Activated T-cell treated with anti-CD3 and anti-CD28 coated beads, Interleukin-2, amount 50 U/mL, for 4 hours (primary cell): ENCODE measurements around the gene PCDHGC4. TPM values are rescaled to one million over a fixed set of nuclear protein-coding genes. Genes with fewer than 3 reads are reported as not detected.

Source experiments
- ATAC-seq, 2 donors: fragments of 200-7000 bp; cut with Tn5 transposase; one replicate each; pipeline ENCODE4 v1.10.0; 2021
- DNase-seq: peaks from one replicate; pipeline ENCODE4 v3.0.0-alpha.2; 2020
- H3K27me3 Mint-ChIP-seq: one replicate; pipeline ENCODE4 v1.8.0; 2021; ENCODE audit warnings: low read depth, mixed read lengths
- H3K36me3 Mint-ChIP-seq: one replicate; pipeline ENCODE4 v1.8.0; 2022; ENCODE audit warnings: mixed read lengths; ENCODE audit not compliant: insufficient read depth
- H3K4me1 Mint-ChIP-seq: one replicate; pipeline ENCODE4 v1.8.0; 2021; ENCODE audit warnings: low read depth, mixed read lengths
- H3K4me3 Mint-ChIP-seq: one replicate; pipeline ENCODE4 v1.8.0; 2021; ENCODE audit warnings: mild to moderate bottlenecking, moderate library complexity, mixed read lengths
- H3K9me3 Mint-ChIP-seq: one replicate; pipeline ENCODE4 v1.8.0; 2021; ENCODE audit warnings: mixed read lengths
- total RNA-seq, 3 donors: library from RNA; stranded (reverse); gene quantifications; one replicate each; pipeline ENCODE4 v1.2.1, GENCODE V29; 2021

Gene PCDHGC4
- total RNA-seq, 3 donors from 2014 or later: not detected

- ATAC-seq (peak; percentile 32 to 55), DNase-seq (no peak)
- Mint-ChIP-seq H3K4me1 (peaks cover 41% of the 10 kb centered on the region), H3K4me3 (peak overlapping the region; percentile 83), H3K36me3 (peaks cover 24% of the 10 kb centered on the region), H3K9me3 (no peaks in the 10 kb centered on the region), H3K27me3 (no peaks in the 10 kb centered on the region)
Measured at GRCh38 chr5:141512911-141513626, 28.2 kb downstream of the PCDHGC4 start.

GRCh38 chr5:141513627-141514329, 28.9 kb downstream of the PCDHGC4 start:
- DNase-seq (peak; percentile 68), ATAC-seq (peak; percentile 69 to 74)
- Mint-ChIP-seq H3K36me3 (peaks cover 28% of the 10 kb centered on the region), H3K9me3 (no peaks in the 10 kb centered on the region), H3K4me1 (peaks cover 41% of the 10 kb centered on the region), H3K27me3 (no peaks in the 10 kb centered on the region), H3K4me3 (peak overlapping the region; percentile 83)

GRCh38 chr5:141514330-141515133, 29.7 kb downstream of the PCDHGC4 start:
- Mint-ChIP-seq H3K4me1 (peaks cover 38% of the 10 kb centered on the region), H3K9me3 (no peaks in the 10 kb centered on the region), H3K36me3 (peaks cover 35% of the 10 kb centered on the region), H3K27me3 (no peaks in the 10 kb centered on the region), H3K4me3 (peak overlapping the region; percentile 83)
- DNase-seq (no peak), ATAC-seq (peak; percentile 9 to 13)

- ATAC-seq (no peak), DNase-seq (no peak)
- H3K36me3 Mint-ChIP-seq: peaks cover 37% of the 10 kb centered on the region
- no peak overlapping the region for H3K4me3 Mint-ChIP-seq
- H3K27me3 Mint-ChIP-seq: no peaks in the 10 kb centered on the region
- H3K9me3 Mint-ChIP-seq: no peaks in the 10 kb centered on the region
- H3K4me1 Mint-ChIP-seq: peaks cover 38% of the 10 kb centered on the region
Measured at GRCh38 chr5:141515141-141515540, 30.3 kb downstream of the PCDHGC4 start.

GRCh38 chr5:141515946-141516671, 31.3 kb downstream of the PCDHGC4 start:
- no peaks in the 10 kb centered on the region for H3K27me3 Mint-ChIP-seq
- H3K9me3 Mint-ChIP-seq: no peaks in the 10 kb centered on the region
- peaks cover 43% of the 10 kb centered on the region for H3K36me3 Mint-ChIP-seq
- ATAC-seq (no peak), DNase-seq (no peak)
- no peak overlapping the region for H3K4me3 Mint-ChIP-seq
- H3K4me1 Mint-ChIP-seq: peaks cover 44% of the 10 kb centered on the region

- peaks cover 48% of the 10 kb centered on the region for H3K4me1 Mint-ChIP-seq
- peaks cover 46% of the 10 kb centered on the region for H3K36me3 Mint-ChIP-seq
- ATAC-seq (no peak), DNase-seq (no peak)
- no peaks in the 10 kb centered on the region for H3K27me3 Mint-ChIP-seq
- H3K9me3 Mint-ChIP-seq: no peaks in the 10 kb centered on the region
- H3K4me3 Mint-ChIP-seq: no peak overlapping the region
Measured at GRCh38 chr5:141516672-141517025, 31.8 kb downstream of the PCDHGC4 start.

GRCh38 chr5:141517312-141517711, 32.5 kb downstream of the PCDHGC4 start:
- H3K27me3 Mint-ChIP-seq: no peaks in the 10 kb centered on the region
- no peak for ATAC-seq
- no peaks in the 10 kb centered on the region for H3K9me3 Mint-ChIP-seq
- peaks cover 51% of the 10 kb centered on the region for H3K36me3 Mint-ChIP-seq
- H3K4me1 Mint-ChIP-seq: peaks cover 50% of the 10 kb centered on the region
- DNase-seq: no peak
- H3K4me3 Mint-ChIP-seq: no peak overlapping the region

- Mint-ChIP-seq H3K4me3 (no peak overlapping the region), H3K9me3 (no peaks in the 10 kb centered on the region), H3K27me3 (no peaks in the 10 kb centered on the region), H3K36me3 (peaks cover 52% of the 10 kb centered on the region), H3K4me1 (peaks cover 45% of the 10 kb centered on the region)
- no peak for ATAC-seq
- DNase-seq: no peak
Measured at GRCh38 chr5:141517880-141518617, 33.2 kb downstream of the PCDHGC4 start.

GRCh38 chr5:141518618-141519015, 33.8 kb downstream of the PCDHGC4 start:
- DNase-seq (no peak), ATAC-seq (no peak)
- no peak overlapping the region for H3K4me3 Mint-ChIP-seq
- H3K27me3 Mint-ChIP-seq: no peaks in the 10 kb centered on the region
- peaks cover 42% of the 10 kb centered on the region for H3K4me1 Mint-ChIP-seq
- H3K36me3 Mint-ChIP-seq: peaks cover 52% of the 10 kb centered on the region
- no peaks in the 10 kb centered on the region for H3K9me3 Mint-ChIP-seq

- H3K27me3 Mint-ChIP-seq: no peaks in the 10 kb centered on the region
- H3K4me1 Mint-ChIP-seq: peaks cover 34% of the 10 kb centered on the region
- ATAC-seq: no peak
- no peak overlapping the region for H3K4me3 Mint-ChIP-seq
- no peak for DNase-seq
- no peaks in the 10 kb centered on the region for H3K9me3 Mint-ChIP-seq
- peaks cover 57% of the 10 kb centered on the region for H3K36me3 Mint-ChIP-seq
Measured at GRCh38 chr5:141519605-141520565, 35.1 kb downstream of the PCDHGC4 start.

GRCh38 chr5:141521244-141521781, 36.5 kb downstream of the PCDHGC4 start:
- H3K4me3 Mint-ChIP-seq: no peak overlapping the region
- H3K9me3 Mint-ChIP-seq: no peaks in the 10 kb centered on the region
- H3K36me3 Mint-ChIP-seq: peaks cover 58% of the 10 kb centered on the region
- peaks cover 29% of the 10 kb centered on the region for H3K4me1 Mint-ChIP-seq
- peak; percentile 75 to 77 for ATAC-seq
- H3K27me3 Mint-ChIP-seq: no peaks in the 10 kb centered on the region
- DNase-seq: no peak

GRCh38 chr5:141522301-141522700, 37.5 kb downstream of the PCDHGC4 start:
- Mint-ChIP-seq H3K9me3 (no peaks in the 10 kb centered on the region), H3K4me1 (peaks cover 28% of the 10 kb centered on the region), H3K4me3 (no peak overlapping the region), H3K27me3 (no peaks in the 10 kb centered on the region), H3K36me3 (peaks cover 55% of the 10 kb centered on the region)
- no peak for ATAC-seq
- no peak for DNase-seq
